Sigmoid colon (tissue), 4 donors: ENCODE data around the gene UBE2S.

Experiments used
- CTCF ChIP-seq, 4 experiments: fragments of 450-650 bp in 3 of 4; fragments of 200-600 bp in 1 of 4; IDR thresholded peaks; one replicate each; pipeline ENCODE4 v1.5.1; 2016 to 2019; ENCODE audit warnings: antibody characterized with exemption in 4 of 4, mild to moderate bottlenecking in 3 of 4, moderate library complexity in 2 of 4
- POLR2A ChIP-seq, 2 donors: fragments of 450-650 bp; IDR thresholded peaks; one replicate each; pipeline ENCODE4 v1.6.1; 2016; ENCODE audit warnings: antibody characterized with exemption in 2 of 2, mild to moderate bottlenecking in 2 of 2, moderate library complexity in 2 of 2
- POLR2AphosphoS5 ChIP-seq, 4 donors: sonication (generic); formaldehyde crosslinking; IDR thresholded peaks; one replicate each; pipeline ENCODE4 v1.6.1; 2017; ENCODE audit warnings: antibody characterized with exemption in 4 of 4

GRCh38 chr19:55441692-55442321 is 34.2 kb upstream of the UBE2S start:
- TF ChIP-seq CTCF (IDR thresholded peaks at IDR 0.05) (no peak), POLR2A (IDR thresholded peaks at IDR 0.05) (no peak), POLR2AphosphoS5 (IDR thresholded peaks at IDR 0.05) (no peak)
